ENCODE measurements around the gene FAM20A.

Gene FAM20A

DNA sequence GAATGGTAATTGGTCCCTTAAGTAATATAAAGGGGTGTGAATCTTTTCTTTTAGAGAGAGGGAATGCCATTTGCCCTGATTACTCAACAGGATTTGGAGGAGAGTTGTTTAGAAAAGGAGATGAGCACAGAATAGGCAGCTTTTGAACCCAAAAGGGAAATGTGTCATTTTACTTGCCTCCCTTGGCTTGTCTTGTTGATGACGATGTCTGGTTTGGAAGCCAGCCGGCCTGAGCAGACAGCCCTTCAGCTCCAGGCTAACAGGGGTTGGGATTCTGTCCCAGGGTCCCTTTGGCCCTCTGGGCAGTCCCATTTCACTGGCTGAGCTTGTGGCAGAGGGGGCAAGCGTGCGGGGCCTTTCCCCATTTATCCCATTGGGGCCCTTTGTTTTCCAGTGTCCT, 111.2 kb downstream of the FAM20A start:
- DNase-seq = no peak
